HL-60/S4 treated with retinoic acid at 250 ng/mL for 4 days and 3 days (cell line): Measurements from ENCODE around the gene FMN1.

Experiments
- in situ Hi-C: fragments of 300-500 bp; cut with MboI; formaldehyde crosslinking; loops from 2 replicates; pipeline ENCODE4 v1.7.0; 2022; ENCODE audit warnings: low sequenced_read_pairs

FMN1 gene

GRCh38 chr15:33194704-33195670 lies at the start of gene FMN1:
Gene FMN1, minus strand, starts transcription at chr15:33194714. Its CDS starts 39,800 bp downstream, at chr15:33154914.
- in situ Hi-C loops: no loop called here

DNA sequence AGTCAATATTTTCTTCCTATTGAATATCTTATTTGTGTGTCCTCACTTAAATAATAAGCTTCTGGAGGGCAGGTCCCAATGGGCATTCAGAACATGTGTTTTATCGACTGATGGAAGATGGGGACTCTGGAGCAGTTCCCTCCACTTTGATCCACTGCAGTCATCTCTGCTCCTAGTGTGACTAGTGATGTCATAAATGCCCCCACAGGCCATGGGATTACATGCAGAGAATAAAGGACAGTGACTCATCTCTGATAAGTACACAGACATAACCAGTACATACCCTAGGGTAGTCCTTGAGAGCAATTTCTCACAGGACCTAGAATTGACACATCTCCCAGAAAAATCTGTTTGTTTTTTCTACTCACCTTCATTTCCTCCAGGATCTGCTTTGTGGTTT lies 49.4 kb upstream of the FMN1 start:
- in situ Hi-C loops: no loop called here

GRCh38 chr15:33243393-33243792 lies 48.9 kb upstream of the FMN1 start:
- in situ Hi-C loops: no loop called here

GRCh38 chr15:33242669-33243191 lies 48.2 kb upstream of the FMN1 start:
- in situ Hi-C loops: no loop called here

DNA sequence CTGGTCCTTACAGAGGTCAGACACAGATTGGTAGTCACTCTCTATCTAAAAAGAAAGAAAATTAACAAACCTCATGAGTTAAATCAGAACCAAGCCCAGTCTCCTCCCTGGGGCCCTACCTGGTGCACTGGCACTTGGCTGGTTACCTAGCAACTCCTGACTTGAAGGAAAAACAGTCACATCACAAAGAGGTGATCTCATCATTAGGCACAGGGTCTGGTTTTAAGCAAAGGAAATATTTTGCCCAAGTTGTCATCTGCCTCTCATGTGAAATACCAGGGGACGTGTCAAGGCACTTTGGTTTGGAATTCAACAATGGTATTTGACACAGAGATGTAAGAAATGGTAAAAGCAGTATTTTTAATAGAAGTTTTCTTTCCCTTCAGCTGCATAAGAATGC lies 47.7 kb upstream of the FMN1 start:
- in situ Hi-C loops: no loop called here

DNA sequence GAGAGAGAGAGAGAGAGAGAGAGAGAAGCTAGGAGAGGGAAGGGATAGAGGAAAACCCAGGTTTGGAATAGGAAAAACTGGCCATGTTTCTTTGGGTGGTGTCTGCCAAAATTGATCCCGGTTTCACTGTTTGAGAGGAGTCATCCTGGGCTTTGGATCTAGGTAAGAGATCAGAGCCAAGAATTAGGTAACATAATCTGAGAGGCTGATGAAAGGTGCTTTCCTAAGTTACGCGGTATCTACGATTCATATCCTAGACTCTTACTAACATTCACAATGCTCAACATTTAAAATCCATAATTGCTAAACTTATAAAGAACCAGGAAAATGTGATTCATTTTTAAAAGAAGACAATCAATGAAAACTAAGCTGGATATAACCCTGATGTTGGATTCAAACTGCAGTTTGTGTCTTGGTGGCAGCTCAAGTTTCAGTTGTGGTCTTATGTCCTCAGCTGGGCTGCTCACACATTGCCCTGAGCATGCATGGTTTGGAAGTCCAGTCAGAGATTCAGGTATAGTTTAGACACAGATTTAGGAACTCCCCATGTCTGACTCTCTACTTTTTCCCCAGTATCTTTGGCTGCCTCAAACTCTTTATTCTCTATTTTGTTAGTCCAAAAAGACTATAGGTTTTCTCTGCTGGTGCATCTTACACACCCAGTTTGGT lies 42.5 kb upstream of the FMN1 start:
- in situ Hi-C loops: no loop called here

DNA sequence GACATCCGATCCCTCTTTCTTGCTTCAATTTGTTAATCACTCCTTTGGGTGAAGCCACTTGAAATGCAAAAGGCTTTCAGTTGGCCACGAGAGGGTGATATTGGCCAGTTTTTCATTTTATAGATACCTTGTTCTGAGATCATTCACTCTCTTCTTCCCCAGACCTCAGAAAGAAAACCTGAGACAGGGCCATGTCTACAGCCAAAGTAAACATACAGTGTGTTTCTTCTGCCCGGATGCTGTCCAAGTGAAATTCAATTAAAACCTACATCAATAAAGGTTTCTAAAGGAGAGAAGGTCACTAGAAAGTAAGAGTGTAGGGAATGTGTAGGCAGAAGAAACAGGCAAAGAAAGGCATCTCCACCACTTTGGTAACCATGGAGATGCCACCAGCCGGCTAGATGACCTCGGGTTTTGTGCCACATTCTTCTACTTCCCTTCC lies 39.5 kb upstream of the FMN1 start:
- in situ Hi-C loops: no loop called here

DNA sequence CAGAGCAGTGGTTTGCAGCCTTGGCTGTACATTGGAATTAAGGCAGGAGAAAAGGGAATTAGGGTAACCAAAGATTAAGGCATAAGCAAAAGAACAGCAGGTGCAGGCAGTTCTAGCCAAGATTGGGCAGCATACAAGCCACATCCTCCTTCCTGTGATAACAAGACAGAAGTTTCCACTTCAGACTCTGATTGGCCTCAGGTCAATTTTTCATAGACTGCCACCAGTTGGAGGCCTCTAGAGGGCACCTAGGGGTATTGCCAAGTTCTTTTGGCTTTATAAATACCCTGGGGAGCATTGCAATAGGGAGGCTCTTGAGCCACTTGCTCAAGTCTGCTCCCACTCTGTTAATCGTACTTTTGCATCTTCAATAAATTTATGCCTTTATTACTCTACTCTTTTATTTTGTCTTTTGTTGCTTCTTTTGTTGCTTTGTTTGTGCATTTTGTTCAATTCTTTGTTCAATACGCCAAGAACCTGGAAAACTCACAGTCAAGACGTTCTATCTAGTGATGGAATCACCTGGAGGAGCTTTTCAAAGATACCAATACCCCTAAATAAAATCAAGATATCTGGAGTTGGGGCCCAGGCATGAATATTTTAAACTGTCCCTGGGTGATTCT lies 32.2 kb upstream of the FMN1 start:
- in situ Hi-C loops: no loop called here

DNA sequence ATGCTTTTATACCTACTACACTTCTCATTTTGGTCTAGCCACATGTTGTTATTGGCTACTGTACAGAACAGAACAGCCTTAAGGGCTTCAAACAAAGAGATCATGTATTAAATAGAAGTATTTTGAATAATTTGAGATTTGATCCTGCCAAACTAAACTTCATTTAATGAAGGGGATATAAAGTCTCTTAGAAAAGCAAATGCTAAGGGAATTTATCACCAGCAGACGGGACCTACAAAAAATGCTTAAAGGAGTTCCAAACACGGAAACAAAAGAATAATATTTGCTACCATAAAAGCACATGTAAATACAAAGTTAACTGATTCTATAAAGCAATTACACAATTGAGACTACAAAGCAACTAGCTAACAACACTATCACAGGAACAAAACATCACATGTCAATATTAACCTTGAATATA lies 23.6 kb upstream of the FMN1 start:
- in situ Hi-C loops: no loop called here

- in situ Hi-C loops: no loop called here
Observed at GRCh38 chr15:33215941-33216872, 21.7 kb upstream of the FMN1 start.

DNA sequence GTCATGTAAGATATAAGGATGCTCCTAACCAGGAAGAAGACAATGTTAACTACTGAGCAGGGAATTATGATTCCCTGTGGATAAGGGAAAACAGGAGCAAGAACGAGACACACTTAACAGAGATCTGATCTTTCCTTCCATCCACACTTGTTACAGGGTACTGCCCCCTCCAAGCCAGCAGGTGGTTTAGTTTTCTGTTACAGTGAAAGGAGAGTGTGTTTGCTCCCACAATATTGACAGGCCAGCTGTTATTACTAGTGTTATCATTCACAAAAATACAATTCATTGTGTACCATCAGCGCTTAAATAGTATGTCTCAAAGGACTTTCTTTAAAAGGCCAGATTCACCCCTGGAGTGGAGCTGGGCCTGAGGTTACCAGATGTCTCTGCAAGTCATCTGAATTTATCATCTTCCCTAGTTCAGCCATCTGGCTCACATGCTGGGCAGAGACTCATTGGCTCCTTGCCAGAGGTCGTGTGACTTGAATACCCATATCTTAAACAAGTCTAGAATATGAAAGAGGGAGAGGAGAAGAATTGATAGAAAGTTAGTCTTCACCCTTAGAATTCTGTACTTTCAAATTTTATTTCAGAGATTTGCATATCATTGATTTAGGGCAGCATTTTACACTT lies 16.8 kb upstream of the FMN1 start:
- in situ Hi-C loops: no loop called here

DNA sequence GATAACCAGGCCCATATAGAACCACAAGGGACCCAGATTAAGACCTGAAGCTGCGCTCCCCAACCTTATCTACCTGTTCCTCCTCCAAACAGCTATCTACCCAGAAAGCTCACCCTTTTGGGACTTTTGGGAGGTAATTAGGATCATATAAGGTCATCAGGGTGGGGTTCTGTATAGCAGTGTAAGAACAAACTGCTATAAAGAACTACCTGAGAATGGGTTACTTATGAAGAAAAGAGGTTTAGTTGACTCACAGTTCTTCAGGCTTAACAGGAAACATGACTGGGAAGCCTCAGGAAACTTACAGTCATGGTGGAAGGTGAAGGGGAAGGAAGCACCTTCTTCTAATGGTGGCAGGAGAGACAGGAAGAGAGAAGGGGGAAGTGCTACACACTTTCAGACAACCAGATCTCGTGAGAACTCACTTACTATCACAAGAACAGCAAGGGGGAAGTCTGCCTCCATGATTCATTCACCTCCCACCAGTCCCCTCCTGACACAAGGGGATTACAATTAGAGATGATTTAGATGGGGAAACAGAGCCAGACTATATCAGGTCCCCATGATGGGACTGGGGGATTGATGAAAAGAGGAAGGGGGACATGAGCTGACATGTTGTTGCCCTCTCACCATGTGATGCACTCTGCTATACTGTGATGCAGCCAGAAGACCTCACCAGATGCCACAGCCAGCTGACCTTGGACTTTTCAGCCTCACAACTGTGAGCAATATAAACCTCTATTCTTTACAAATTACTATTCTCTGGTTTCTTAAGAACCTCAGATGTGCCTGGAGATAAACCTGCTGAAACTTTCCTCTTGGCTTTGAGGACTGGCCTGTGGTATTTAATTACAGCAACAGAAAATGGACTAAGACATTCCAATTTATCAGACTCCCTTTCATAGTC lies 15.3 kb upstream of the FMN1 start:
- in situ Hi-C loops: no loop called here

- in situ Hi-C loops: no loop called here
Observed at GRCh38 chr15:33207646-33208045, 13.1 kb upstream of the FMN1 start.

- in situ Hi-C loops: no loop called here
Observed at GRCh38 chr15:33206366-33206765, 11.9 kb upstream of the FMN1 start.

DNA sequence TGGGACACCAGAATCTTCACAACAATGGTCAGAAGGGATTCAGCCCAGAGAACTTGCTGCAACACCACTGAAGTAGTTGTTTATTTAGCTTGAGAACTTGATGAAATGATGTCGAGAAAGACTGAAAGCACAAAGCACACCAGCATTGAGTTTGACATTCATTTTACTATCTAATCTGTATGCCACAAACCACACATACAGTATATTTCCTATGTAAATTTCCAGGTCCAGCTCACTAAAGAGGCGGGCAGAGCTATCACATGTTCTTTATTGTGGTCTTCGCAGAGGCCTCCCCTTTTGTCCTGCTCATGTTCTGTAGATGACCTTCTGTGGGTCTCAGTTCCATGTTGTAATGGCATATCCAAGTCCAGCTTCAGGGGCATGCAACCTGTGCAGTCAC lies 10.4 kb upstream of the FMN1 start:
- in situ Hi-C loops: no loop called here

GRCh38 chr15:33204087-33204486 lies 9.6 kb upstream of the FMN1 start:
- in situ Hi-C loops: no loop called here

- in situ Hi-C loops: no loop called here
Observed at GRCh38 chr15:33201491-33202231, 7.1 kb upstream of the FMN1 start.

DNA sequence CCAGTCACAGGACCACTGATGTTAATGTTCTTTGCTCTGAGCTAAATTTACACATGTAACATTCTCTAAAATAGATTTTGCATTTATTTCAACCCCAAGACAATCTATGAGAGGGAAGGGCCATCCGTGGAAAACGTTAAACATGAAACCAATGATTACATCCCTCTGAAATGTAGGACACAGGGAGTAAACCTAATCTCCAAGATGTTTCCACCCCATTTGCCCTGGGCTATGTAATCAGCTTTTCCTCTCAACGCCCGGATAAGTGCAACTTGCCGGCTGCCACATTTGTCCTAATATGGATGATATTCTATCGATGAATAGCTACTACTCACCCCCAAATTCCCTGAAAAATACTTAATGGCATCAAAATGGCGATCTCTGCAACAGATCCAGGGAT lies 6.4 kb upstream of the FMN1 start:
- in situ Hi-C loops: no loop called here
